ENCODE data around the gene ZNF593OS. TPM values are rescaled to one million over a fixed set of nuclear protein-coding genes. Genes with fewer than 3 reads are reported as not detected.

The ZNF593OS gene
- total and polyA plus RNA-seq, 4 donors: 2.3 to 2.7 TPM; not detected in 2

GRCh38 chr1:26130695-26131094 is 40.9 kb downstream of the ZNF593OS start:
- H3K4me3 ChIP-seq (ENCODE audit: low read depth, low read length): no peak overlapping the region
- 60% methylated on average over 1 of the region's 1 CpG for WGBS (ENCODE audit: insufficient coverage)

GRCh38 chr1:26129778-26130177 is 41.9 kb downstream of the ZNF593OS start:
- Histone ChIP-seq H3K27ac (ENCODE audit: low read depth, low read length) (no peak overlapping the region), H3K4me1 (ENCODE audit: control insufficient read depth, insufficient read depth, low read length) (no peaks in the 10 kb centered on the region), H3K4me3 (ENCODE audit: low read depth, low read length) (no peak overlapping the region), H3K27me3 (ENCODE audit: control insufficient read depth, insufficient read depth, low read length) (no peaks in the 10 kb centered on the region), H3K9me3 (ENCODE audit: control insufficient read depth, insufficient read depth, low read length) (no peaks in the 10 kb centered on the region), H3K36me3 (ENCODE audit: control insufficient read depth, insufficient read depth, low read length) (no peaks in the 10 kb centered on the region)
- no peak for DNase-seq (ENCODE audit: low read depth in 4 of 6, low spot score in 6 of 6)
- 88% methylated on average over 3 of the region's 4 CpGs for WGBS (ENCODE audit: insufficient coverage)

More at GRCh38 chr1:26130695-26131094, 40.9 kb downstream of the ZNF593OS start:
- Histone ChIP-seq H3K27me3 (ENCODE audit: control insufficient read depth, insufficient read depth, low read length) (no peaks in the 10 kb centered on the region), H3K4me1 (ENCODE audit: control insufficient read depth, insufficient read depth, low read length) (no peaks in the 10 kb centered on the region), H3K27ac (ENCODE audit: low read depth, low read length) (no peak overlapping the region), H3K36me3 (ENCODE audit: control insufficient read depth, insufficient read depth, low read length) (no peaks in the 10 kb centered on the region), H3K9me3 (ENCODE audit: control insufficient read depth, insufficient read depth, low read length) (no peaks in the 10 kb centered on the region)
- DNase-seq (ENCODE audit: low read depth in 4 of 6, low spot score in 6 of 6): no peak

GRCh38 chr1:26127235-26128163 is 44.1 kb downstream of the ZNF593OS start:
- Histone ChIP-seq H3K4me3 (ENCODE audit: low read depth, low read length) (no peak overlapping the region), H3K27me3 (ENCODE audit: control insufficient read depth, insufficient read depth, low read length) (no peaks in the 10 kb centered on the region), H3K9me3 (ENCODE audit: control insufficient read depth, insufficient read depth, low read length) (no peaks in the 10 kb centered on the region), H3K4me1 (ENCODE audit: control insufficient read depth, insufficient read depth, low read length) (no peaks in the 10 kb centered on the region), H3K36me3 (ENCODE audit: control insufficient read depth, insufficient read depth, low read length) (no peaks in the 10 kb centered on the region), H3K27ac (ENCODE audit: low read depth, low read length) (no peak overlapping the region)
- DNase-seq (ENCODE audit: low read depth in 4 of 6, low spot score in 6 of 6): no peak
- WGBS (ENCODE audit: insufficient coverage): 60% methylated on average over 6 of the region's 13 CpGs

GRCh38 chr1:26126321-26127084 is 45.1 kb downstream of the ZNF593OS start:
- Histone ChIP-seq H3K9me3 (ENCODE audit: control insufficient read depth, insufficient read depth, low read length) (no peaks in the 10 kb centered on the region), H3K4me1 (ENCODE audit: control insufficient read depth, insufficient read depth, low read length) (no peaks in the 10 kb centered on the region), H3K4me3 (ENCODE audit: low read depth, low read length) (no peak overlapping the region), H3K36me3 (ENCODE audit: control insufficient read depth, insufficient read depth, low read length) (no peaks in the 10 kb centered on the region), H3K27me3 (ENCODE audit: control insufficient read depth, insufficient read depth, low read length) (no peaks in the 10 kb centered on the region), H3K27ac (ENCODE audit: low read depth, low read length) (no peak overlapping the region)
- WGBS (ENCODE audit: insufficient coverage): no CpG with 5 or more reads among the region's 9 CpGs
- no peak for DNase-seq (ENCODE audit: low read depth in 4 of 6, low spot score in 6 of 6)

GRCh38 chr1:26125946-26126320 is 45.7 kb downstream of the ZNF593OS start:
- Histone ChIP-seq H3K27ac (ENCODE audit: low read depth, low read length) (no peak overlapping the region), H3K4me1 (ENCODE audit: control insufficient read depth, insufficient read depth, low read length) (no peaks in the 10 kb centered on the region), H3K4me3 (ENCODE audit: low read depth, low read length) (no peak overlapping the region), H3K36me3 (ENCODE audit: control insufficient read depth, insufficient read depth, low read length) (no peaks in the 10 kb centered on the region), H3K9me3 (ENCODE audit: control insufficient read depth, insufficient read depth, low read length) (no peaks in the 10 kb centered on the region), H3K27me3 (ENCODE audit: control insufficient read depth, insufficient read depth, low read length) (no peaks in the 10 kb centered on the region)
- DNase-seq (ENCODE audit: low read depth in 4 of 6, low spot score in 6 of 6): no peak
- WGBS (ENCODE audit: insufficient coverage): no CpG with 5 or more reads among the region's 1 CpG

GRCh38 chr1:26125382-26125781 is 46.2 kb downstream of the ZNF593OS start:
- Histone ChIP-seq H3K36me3 (ENCODE audit: control insufficient read depth, insufficient read depth, low read length) (peaks cover 2% of the 10 kb centered on the region), H3K4me1 (ENCODE audit: control insufficient read depth, insufficient read depth, low read length) (no peaks in the 10 kb centered on the region), H3K27ac (ENCODE audit: low read depth, low read length) (no peak overlapping the region), H3K27me3 (ENCODE audit: control insufficient read depth, insufficient read depth, low read length) (no peaks in the 10 kb centered on the region), H3K4me3 (ENCODE audit: low read depth, low read length) (no peak overlapping the region), H3K9me3 (ENCODE audit: control insufficient read depth, insufficient read depth, low read length) (no peaks in the 10 kb centered on the region)
- no peak for DNase-seq (ENCODE audit: low read depth in 4 of 6, low spot score in 6 of 6)

GRCh38 chr1:26124418-26125331 is 47.0 kb downstream of the ZNF593OS start:
- no peak overlapping the region for H3K4me3 ChIP-seq (ENCODE audit: low read depth, low read length)
- H3K9me3 ChIP-seq (ENCODE audit: control insufficient read depth, insufficient read depth, low read length): no peaks in the 10 kb centered on the region
- H3K27ac ChIP-seq (ENCODE audit: low read depth, low read length): no peak overlapping the region
- WGBS (ENCODE audit: insufficient coverage): no CpG with 5 or more reads among the region's 4 CpGs
- peaks cover 4% of the 10 kb centered on the region for H3K36me3 ChIP-seq (ENCODE audit: control insufficient read depth, insufficient read depth, low read length)
- no peaks in the 10 kb centered on the region for H3K4me1 ChIP-seq (ENCODE audit: control insufficient read depth, insufficient read depth, low read length)
- DNase-seq (ENCODE audit: low read depth in 4 of 6, low spot score in 6 of 6): no peak
- no peaks in the 10 kb centered on the region for H3K27me3 ChIP-seq (ENCODE audit: control insufficient read depth, insufficient read depth, low read length)

GRCh38 chr1:26122988-26123973 is 48.4 kb downstream of the ZNF593OS start:
- Histone ChIP-seq H3K4me3 (ENCODE audit: low read depth, low read length) (no peak overlapping the region), H3K27ac (ENCODE audit: low read depth, low read length) (no peak overlapping the region), H3K4me1 (ENCODE audit: control insufficient read depth, insufficient read depth, low read length) (no peaks in the 10 kb centered on the region), H3K27me3 (ENCODE audit: control insufficient read depth, insufficient read depth, low read length) (no peaks in the 10 kb centered on the region), H3K9me3 (ENCODE audit: control insufficient read depth, insufficient read depth, low read length) (no peaks in the 10 kb centered on the region), H3K36me3 (ENCODE audit: control insufficient read depth, insufficient read depth, low read length) (peaks cover 13% of the 10 kb centered on the region)
- DNase-seq (ENCODE audit: low read depth in 4 of 6, low spot score in 6 of 6): no peak
- WGBS (ENCODE audit: insufficient coverage): no CpG with 5 or more reads among the region's 7 CpGs
